ENCODE data around the gene DPF1.

Gene DPF1

DNA sequence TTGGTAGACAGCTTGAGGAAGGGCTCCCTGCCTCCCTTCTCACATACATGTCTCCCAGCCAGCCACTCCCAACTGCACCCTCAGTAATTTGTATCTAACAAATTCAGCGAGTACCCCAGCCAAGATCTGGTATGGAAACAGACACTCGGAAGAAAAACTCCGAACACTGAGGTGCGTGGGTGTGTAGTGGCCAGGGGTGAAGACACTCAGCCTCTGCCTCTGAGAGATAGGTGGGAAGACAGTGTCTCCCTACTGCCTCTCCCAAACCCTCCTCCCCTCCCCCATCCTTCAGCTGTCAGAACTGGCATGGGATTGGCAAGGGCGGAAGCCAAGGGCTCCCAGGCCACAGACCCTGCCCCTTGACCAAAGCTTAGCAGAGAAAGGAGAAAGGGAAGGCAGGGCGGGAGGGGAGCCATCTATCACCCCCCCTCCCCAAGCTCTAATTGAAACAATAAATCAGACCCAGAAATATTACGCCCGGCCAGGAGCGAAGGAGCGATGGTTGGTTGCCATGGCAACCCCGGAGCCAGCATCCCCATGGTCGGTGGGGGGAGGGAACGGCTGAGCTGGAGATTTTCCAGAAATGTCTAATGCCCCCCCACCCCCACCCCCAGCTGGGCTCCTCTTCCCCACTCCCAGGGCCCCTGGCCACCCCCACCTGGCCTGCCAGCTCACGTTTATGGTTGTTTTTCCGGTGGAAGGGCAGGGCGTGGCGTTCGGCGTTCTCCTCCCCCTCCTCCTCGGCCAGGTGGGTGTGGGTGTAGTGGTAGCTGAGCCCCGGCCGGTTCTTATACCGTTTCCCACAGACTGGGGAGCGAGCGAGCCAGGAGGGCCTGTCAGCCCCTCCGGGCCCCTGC, 7.0 kb downstream of the DPF1 start:
- DNase-seq = peak; percentile 43

DNA sequence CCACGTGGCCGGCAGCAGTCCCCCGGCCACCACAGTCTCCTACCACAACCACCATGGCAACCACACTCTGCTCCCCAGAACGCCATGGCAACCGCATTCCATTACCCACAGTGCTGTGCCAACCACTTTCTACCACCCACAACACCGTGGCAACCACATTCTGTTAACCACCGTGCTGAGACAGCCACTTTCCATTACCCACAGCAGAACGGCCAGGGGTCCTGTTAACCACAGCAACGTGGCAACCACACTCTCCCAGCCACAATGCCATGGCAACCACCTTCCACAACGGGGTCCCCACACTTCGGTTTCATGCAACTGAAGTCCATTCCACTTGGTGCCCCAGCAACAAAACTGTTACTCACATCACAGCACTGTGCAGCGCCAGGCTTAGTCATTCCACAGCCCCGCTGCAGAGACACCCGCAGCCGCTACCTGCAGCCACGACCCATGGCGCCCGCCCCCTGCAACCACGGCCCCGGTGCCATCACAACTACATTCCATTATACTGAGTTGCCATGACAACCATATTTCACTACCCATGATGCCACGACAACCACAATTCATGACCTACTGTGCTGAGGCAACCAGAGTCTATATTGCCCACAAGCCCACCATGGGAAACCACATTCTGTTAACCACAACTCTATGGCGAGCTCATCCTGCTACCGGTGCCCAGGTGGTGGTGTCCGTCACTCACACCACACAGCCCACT, 10.0 kb downstream of the DPF1 start:
- DNase-seq = no peak

DNA sequence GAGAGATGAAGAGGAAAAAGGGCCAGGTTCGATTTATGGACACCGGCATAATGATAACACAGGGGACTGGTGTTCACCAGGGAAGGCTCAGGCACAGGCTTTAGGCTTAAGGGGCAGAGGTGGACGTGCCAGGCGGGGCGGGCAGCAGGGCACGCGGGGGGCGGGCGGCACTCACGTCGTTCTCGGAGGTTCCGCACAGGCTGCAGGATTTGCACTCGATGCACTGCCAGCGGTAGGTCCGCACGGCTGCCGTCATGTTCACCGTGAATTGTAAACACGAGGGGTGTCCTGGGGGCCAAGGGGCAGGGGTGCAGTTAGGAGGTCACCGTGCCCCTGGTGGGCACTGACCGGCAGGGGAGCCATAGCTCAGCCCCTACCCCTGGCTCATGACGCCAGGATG, 10.6 kb downstream of the DPF1 start:
- DNase-seq = no peak

DNA sequence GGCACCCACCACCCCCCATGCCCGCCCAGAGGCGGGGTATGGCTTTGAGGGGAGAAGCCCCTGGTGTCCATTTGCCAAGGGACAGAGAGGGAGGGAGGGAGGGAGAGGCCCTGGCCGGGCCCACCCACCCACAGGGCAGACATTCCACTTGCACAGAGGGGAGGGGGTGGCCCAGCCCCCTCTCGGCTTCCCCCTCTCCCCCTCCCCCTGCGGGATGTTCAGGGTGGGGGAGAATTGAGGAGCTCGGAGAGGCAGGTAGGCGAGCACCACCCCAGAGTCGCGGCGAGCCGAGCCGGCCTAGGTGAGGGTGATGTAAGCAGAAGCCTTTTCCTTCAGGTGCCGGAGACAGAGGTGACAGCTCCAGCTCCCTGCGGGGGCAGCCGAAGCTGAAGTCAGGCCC, 12.3 kb downstream of the DPF1 start:
- no peak for DNase-seq

DNA sequence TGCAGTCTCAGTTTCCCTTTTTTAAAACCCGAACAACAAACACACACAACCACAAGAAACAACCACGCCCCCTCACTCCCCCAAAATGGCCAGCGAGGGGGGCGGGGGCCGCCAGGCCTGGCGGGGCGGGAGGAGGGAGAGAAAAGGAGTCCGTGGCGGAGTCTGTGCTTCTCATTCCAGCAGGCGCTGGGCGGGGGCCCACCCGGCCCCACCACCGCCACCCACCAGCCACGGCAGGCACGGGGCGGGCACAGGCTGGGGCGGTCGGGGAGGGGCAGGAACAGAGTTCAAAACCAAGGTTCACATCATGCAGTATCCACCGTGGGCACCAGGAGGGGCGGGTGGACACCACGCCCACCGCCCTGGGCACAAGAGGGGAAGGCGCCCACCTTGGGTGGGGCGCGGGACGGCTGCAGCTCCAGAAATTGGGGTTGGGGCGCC, 12.9 kb downstream of the DPF1 start:
- DNase-seq = no peak

DNA sequence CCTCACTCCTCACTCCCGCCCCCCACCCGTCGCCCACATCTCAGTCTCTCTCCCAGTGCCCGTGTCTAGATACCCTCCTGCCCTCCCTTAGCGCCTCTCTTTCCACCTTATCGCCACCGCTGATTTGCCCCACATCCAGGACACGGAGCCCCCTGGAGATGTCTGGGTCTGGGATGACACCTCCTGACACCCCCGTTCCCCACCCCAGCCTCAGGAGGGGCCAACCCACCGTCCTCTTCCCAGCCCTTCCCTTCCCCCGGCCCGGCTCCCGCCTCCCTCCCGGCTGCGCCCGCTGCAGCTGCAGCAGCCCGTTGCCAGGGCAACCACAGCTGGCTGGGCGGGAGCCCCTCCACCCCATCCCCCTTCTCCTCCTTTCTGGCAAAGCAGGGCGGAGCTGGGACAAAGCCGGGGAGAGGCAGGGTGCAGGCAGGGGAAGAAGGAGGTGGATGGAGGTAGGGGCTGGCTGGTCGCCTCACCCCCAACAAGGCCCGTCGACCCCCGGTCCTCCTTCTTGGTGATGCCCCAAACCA, 13.5 kb downstream of the DPF1 start:
- DNase-seq = no peak

DNA sequence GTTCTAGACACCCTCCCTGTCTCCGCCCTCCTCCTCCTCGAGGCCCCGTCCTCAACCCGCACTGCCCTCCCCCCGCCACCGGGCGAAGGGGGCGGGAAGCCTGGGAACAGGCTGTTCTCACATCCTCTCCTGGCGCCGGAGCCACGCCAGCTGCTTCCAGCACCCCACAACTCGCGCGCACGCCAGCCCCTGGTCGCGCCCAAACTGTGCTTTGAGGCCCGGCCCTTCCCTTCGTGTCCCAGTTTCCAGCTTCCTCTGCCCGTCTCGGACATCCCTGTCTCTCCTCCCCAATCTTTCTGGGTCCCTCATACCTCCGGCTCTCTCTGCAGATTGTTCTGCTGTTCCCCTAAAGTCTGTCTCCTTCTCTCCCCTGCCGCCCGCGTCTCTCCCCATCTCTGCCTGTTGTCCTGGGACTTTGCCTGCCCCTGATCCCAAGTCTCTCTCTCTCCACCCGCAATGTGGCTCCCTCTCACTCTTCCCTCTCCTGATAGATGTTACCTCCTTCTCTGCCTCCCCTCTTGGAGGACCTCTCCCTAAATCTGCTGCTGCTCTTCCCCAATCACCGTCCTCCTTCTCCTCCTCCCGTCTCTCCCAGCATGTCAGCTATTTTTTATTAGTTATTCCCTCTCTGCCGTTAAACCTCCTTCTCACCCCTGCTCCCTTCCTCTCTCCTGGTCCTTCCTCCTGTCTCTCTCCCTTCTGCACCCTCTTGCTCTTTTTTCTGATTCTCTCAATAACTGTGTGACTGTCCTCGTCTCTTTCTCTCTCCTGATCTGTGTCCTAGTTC, 14.2 kb downstream of the DPF1 start:
- DNase-seq = no peak

DNA sequence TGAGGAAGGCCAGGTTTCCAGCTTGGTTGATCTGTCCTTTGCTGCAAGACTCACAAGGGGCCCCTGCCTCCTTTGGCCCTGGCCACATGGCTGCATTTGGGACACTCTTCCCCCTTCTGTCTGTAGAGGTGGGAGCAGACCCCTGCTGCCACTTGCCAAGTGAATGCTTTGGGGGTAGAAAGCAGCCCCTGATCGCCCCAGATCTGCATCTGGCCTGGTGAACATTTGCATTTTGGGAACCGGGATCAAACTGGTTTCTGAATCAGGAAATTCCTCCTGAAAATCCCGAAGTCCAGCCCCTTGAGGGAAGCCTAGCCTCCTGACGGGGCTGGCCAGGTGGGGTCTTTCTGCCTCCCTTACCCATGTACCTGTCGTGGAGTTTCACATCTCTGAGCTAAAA, 14.9 kb downstream of the DPF1 start:
- no peak for DNase-seq

DNA sequence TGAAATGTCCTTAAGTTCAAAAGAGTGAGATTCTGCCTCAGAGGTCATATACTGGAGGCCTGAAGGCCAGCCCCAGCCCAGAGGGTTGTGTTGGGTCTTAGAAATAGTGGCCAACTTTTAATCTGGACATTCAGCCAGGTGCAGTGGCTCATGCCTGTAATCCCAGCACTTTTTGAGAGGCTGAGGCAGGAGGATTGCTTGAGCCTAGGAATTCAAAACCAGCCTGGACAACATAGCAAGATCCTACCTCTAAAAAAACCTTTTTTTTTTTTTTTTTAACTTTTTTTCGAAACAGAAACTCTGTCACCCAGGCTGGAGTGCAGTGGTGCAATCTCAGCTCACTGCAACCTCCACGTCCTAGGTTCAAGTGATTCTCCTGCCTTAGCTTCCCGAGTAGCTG, 15.5 kb downstream of the DPF1 start:
- DNase-seq = no peak

DNA sequence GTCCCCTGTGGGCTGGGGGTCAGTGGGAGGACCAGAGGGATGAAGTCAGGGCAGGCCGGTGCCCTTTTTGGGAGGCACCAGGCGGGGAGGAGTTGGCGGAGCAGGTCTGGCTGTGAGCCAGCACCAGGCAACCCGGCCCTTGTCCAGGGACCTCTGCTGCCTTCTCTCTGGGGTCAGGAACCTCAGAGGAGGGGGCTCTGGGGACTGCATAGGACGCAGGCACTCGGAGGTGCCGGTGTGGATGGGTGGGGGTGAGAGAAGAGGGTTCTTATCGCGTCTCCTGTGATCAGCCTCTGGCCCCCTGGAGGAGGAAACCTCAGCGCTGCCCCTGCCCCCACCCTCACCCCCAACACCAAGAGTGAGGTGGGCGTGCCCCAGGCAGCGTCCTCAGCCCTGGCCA, 16.5 kb downstream of the DPF1 start:
- DNase-seq = no peak

DNA sequence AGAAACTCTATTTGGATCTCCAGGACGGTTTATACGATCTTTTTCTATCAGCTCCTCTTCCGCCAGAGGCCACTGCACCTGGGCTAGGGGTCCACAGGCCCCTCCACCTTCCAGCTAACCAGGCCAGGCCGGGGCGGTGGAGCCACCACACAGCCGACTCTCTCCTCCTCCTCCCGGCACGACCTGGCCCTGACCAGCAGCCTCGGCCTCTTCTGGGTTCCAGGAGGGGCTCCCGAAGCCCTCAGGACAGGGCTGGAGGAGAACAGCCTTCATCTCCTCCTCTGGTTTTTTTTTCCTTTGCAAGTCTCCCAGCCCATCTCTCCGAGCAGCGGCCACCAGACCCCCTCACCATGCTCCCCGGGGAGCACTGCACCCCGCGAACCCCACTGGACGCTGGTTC, 17.1 kb downstream of the DPF1 start:
- DNase-seq = no peak

DNA sequence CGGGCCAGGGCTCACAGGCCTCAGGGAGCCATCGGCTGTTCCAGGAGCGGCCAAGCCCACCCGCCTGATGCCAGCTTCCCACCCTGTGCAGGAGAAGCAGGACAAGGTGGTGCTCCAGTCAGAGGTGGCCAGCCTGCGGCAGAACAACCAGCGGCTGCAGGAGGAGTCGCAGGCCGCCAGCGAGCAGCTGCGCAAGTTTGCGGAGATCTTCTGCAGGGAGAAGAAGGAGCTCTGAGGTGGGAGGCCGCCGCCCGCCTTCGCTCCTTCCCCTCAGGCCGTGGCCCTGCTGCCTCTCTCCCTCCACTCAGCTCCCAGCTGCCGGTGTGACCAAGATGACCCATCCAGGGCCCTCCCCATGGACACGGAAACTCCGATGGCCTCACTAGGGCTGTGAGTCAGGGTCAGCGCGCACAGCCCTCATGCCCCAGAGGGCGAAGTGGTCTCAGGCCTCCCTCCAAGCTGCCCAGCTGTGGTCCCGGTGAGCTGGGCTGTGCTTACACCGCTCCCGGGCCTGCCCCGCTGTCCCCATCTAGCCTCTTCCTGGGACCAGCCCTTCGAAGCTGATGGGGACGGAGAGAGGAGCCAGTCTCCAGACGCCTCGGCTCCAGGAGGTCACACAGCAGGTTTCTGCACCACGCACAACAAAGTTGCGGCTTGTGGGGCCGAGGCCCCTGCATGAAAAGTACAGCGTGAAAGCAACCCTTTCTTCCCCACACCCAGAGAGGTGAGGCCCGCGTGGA, 17.8 kb downstream of the DPF1 start:
- DNase-seq = no peak

DNA sequence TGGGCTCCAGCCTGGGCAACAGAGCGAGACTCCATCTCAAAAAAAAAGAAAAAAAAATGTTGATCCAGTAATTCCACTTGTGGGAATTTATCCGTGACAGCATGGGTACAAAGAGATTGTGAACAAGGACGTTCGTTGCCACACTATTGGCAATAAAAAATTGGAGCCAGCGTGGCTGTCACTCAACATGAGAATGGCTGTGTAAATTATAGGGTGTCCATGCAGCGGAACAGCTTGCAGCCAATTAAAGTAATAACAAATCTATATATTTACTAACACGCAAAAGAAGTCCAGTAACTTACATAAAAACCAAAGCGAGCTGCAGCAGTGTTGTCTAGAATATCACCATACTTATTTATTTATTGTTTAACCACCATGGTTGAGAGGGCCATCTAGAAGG, 19.3 kb downstream of the DPF1 start:
- DNase-seq = peak; percentile 44

DNA sequence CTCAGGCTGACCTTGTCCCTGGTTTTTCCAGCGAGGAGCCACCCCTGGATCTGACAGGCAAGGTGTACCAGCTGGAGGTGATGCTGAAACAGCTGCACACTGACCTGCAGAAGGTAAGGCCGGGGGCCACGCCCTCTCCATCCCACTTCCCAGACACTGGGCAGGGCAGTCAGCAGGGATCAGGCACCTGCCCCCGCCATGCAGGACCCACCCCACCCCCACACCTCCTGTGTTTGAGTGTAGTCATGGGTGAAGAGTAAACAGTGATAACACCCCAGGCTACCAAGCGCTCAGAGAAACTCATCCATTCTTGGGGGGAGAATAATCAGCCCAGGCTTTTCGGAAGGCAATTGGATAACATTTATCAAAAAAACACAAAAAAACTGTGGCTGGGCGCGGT, 19.9 kb downstream of the DPF1 start:
- DNase-seq = peak; percentile 85

DNA sequence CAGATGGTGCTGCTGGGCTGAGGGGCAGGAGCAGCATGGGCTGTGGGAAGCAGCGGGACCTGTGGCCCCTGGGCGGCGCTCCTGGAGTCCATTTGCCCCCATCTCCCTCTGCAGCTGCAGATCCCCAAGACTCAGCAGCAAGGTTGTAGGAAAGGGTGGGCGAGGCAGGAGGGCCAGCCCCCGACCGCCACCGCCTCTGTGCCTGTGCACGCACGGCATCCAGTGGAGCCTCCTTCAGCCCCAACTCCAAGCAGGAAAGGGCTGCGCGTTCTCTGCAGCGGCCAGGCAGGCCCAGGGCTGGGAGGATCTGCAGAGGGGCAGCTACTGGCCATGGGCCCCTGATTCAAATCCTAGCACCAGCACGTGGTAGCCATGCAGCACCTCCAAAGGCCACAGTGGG, 20.8 kb downstream of the DPF1 start:
- DNase-seq = no peak

DNA sequence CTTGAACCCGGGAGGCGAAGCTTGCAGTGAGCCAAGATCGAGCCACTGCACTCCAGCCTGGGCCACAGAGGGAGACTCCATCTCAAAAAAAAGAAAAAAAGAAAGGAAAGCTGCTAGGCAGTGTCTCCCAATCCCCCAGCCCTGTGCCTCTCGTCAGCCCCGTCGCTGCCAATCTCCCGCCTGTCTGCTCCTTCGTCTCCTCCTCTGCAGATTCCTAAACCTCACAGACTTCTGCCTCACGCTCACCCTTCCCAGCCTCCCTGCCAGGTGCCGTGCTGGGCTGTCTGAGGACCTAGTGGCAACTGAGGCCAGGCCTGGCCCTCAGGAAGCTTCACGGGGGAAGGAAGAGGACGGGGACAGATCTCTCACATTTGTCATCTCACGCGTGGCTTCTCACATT, 21.5 kb downstream of the DPF1 start:
- no peak for DNase-seq

DNA sequence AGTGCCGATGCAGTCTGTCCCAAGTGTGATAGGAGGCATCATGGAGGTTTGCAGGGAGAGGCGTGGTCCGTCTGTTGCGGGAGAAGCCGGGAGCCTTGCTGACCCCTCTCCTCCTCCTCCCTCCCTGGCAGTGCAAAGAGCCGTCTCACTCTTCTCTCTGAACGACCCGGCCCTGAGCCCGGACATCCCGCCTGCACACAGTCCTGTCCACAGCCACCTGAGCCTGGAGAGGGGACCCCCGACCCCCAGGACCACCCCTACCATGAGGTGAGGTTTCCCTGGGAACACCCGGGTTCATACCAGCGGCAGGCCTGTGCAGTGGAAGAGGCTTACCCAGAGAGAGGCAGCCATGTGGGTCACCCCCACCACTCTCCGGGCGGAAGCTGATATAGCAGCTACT, 22.3 kb downstream of the DPF1 start:
- no peak for DNase-seq

DNA sequence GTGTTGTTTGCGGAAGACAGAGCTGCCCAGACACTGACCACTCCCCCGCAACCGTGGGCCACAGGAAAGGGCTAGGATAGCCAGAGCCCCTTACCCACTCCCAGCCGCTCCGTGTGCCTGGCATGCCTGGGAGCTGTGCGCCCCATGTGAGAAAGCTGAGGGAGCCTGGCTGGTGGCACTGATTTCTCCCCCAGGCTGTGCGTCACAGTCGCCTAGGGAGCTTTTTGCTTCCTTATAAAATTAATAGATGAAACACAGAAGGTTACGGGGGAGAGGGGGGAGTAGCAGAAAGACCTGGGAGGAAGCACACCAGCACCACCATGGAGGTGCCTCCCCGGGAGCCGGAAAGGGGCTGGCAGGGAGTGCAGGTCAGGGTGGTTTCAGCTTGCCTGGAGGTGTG, 24.7 kb downstream of the DPF1 start:
- no peak for DNase-seq

DNA sequence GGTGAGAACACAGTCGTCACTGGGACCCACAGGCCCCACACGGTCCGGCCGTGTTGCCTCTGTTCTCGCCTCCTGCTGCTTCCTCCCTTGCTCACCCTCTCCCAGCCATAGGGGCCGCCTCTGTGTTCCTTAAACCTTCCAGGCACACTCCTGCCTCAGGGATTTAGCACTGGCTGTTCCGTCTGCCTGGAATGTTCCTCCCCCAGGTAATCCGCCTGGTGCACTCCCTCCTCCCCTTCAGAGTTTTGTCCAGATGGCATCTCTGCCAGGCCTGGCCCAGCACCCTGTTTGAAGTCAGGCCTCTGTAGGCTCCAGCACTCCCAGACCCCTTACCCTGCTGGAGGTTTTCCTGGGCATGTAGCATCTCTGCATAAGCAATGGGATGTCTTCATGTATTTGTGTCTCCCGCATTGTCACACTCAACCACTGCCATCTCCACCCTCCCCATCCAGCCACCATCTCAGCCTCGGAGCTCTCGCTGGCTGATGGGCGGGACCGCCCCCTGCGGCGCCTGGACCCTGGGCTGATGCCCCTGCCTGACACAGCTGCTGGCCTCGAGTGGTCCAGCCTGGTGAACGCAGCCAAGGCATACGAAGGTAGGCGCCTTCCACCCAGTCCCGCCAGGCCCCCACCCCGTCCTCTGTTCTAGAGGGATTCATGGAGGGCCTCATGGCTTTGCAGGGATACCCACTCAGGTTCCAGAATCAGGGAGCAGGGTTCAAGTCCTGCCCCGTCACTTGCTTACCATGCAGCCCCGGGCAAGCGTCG, 25.9 kb downstream of the DPF1 start:
- DNase-seq = no peak

DNA sequence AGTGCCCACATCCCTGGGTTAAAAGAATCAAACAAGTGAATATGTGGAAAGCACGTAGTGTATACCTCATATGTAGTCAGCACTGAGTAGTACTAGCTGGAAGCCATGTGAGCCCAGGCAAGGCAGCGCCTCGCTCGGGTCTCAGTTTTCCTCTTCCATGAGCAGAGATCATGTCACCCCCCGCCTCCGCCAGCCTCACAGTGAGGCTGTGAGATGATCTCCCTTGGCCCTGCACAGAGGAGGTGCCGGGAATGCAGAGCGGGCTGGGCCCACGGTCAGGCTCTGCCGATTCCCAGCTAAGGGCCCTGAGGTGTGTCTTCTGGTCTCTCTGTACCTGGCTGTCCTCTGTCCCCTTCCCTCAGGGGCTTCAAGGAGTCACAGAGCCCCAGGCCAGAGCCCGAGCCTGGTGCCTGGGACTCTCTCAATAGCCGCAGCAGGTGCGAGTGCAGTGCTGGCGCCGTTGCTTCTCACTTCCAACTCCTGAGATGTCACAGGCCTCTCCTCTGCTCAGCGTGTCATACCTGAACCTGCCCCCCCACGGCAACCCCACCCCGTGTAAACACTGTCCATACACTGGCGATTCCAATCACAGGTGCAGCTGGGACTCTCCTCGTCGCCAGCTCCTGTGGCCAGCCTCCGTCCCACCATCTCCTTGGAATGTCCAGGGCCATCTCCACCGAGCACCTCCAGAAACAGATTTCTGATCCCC, 26.9 kb downstream of the DPF1 start:
- no peak for DNase-seq

DNA sequence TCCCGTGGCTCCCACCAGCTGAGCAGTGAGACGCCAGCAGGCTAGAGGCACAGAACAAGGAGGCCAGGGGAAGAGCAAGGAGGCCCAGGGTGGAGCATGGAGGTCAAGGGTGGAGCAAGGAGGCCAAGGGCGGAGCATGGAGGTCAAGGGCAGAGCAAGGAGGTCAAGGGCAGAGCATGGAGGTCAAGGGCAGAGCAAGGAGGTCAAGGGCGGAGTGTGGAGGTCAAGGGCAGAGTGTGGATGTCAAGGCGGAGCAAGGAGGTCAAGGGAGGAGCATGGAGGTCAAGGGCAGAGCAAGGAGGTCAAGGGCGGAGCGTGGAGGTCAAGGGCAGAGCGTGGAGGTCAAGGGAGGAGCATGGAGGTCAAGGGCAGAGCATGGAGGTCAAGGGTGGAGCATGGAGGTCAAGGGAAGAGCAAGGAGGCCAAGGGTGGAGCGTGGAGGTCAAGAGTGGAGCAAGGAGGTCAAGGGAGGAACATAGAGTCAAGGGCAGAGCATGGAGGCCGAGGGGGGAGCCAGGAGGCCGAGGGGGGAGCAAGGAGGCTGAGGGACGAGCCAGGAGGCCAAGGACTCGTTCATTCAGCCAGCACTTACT, 27.7 kb downstream of the DPF1 start:
- no peak for DNase-seq

Data from DMS153 (cell line).